ENCODE data around the gene SLC16A10. TPM values are rescaled to one million over a fixed set of nuclear protein-coding genes. Genes with fewer than 3 reads are reported as not detected.
"Not testable (repeated sequence)": the region's sequence is repeated elsewhere in the genome, so short reads cannot be mapped to it uniquely, and the experiment has no call there.

Gene SLC16A10
- total and polyA plus RNA-seq, 2 donors (not counting 3 experiments of a cell fraction or from before 2014, with no cell fraction given), result not detected

GRCh38 chr6:111187874-111188273 is 100.6 kb downstream of the SLC16A10 start:
- TF ChIP-seq POLR2A (IDR thresholded peaks at IDR 0.05; ENCODE audit: low read depth, low read length) (no peak), MAX (IDR thresholded peaks at IDR 0.05; ENCODE audit: insufficient read depth, insufficient read length) (no peak), EZH2 (IDR thresholded peaks at IDR 0.05; ENCODE audit: borderline replicate concordance, low read depth, low read length, severe bottlenecking) (no peak), MYC (IDR thresholded peaks at IDR 0.05; ENCODE audit: low read depth, low read length) (no peak)
- H3K9me3 ChIP-seq (replicated peaks; ENCODE audit: control insufficient read depth, insufficient read depth, low read length), result no peaks in the 10 kb centered on the region
- intact Hi-C loops (cut with micrococcal nuclease), result no loop called here
- no peaks in the 10 kb centered on the region for H3K36me3 ChIP-seq (ENCODE audit: control insufficient read depth in 2 of 2, extremely low read depth in 1 of 2, insufficient read depth in 2 of 2, low read length in 2 of 2)
- H3K9ac ChIP-seq (replicated peaks; ENCODE audit: extremely low read depth, insufficient read depth, low read length), result no peak overlapping the region
- H3K4me2 ChIP-seq (ENCODE audit: insufficient read depth, low read length), result no peak overlapping the region
- POLR2A ChIA-PET, result no interaction called here
- CTCF ChIA-PET, result no interaction called here
- no TSS peak for BruUV-seq (replicated peaks)
- no peak for FAIRE-seq
- H3K79me2 ChIP-seq (ENCODE audit: control insufficient read depth, insufficient read depth, low read length), result no peaks in the 10 kb centered on the region
- DNase-seq (ENCODE audit: low read depth, low spot score), result no peak
- H4K20me1 ChIP-seq (replicated peaks; ENCODE audit: control insufficient read depth, extremely low read depth, insufficient read depth, low read length), result no peaks in the 10 kb centered on the region
- H3K27ac ChIP-seq (ENCODE audit: insufficient read depth, low read depth, low read length), result no peak overlapping the region
- no peaks in the 10 kb centered on the region for H3K4me1 ChIP-seq (ENCODE audit: control insufficient read depth, extremely low read depth, insufficient read depth, low read length)
- dilution Hi-C loops (cut with MboI; ENCODE audit: extremely low pct_ligation_motif_present, low sequenced_read_pairs), result no loop called here
- H3K27me3 ChIP-seq (ENCODE audit: control insufficient read depth in 2 of 2, insufficient read depth in 2 of 2, low read length in 2 of 2), result peaks cover 6 to 9% of the 10 kb centered on the region in 2 experiments
- no peak overlapping the region for H2AFZ ChIP-seq (ENCODE audit: low read depth, low read length)
- H3K4me3 ChIP-seq (replicated peaks in 1 of 3; ENCODE audit: insufficient read depth in 1 of 3, low read depth in 1 of 3, low read length in 3 of 3), result no peak overlapping the region
- H3K9me1 ChIP-seq (replicated peaks; ENCODE audit: control insufficient read depth, extremely low read depth, insufficient read depth, low read length), result no peaks in the 10 kb centered on the region

GRCh38 chr6:111189666-111190210 is 102.4 kb downstream of the SLC16A10 start:
- POLR2A ChIA-PET; H3K4me1 ChIP-seq (ENCODE audit: control insufficient read depth, extremely low read depth, insufficient read depth, low read length); H3K79me2 ChIP-seq (ENCODE audit: control insufficient read depth, insufficient read depth, low read length); intact Hi-C loops (cut with micrococcal nuclease); H3K4me2 ChIP-seq (ENCODE audit: insufficient read depth, low read length); dilution Hi-C loops (cut with MboI; ENCODE audit: extremely low pct_ligation_motif_present, low sequenced_read_pairs); H3K27ac ChIP-seq (ENCODE audit: insufficient read depth, low read depth, low read length); FAIRE-seq; BruUV-seq (replicated peaks); H4K20me1 ChIP-seq (replicated peaks; ENCODE audit: control insufficient read depth, extremely low read depth, insufficient read depth, low read length); CTCF ChIA-PET; H3K9ac ChIP-seq (replicated peaks; ENCODE audit: extremely low read depth, insufficient read depth, low read length); DNase-seq (ENCODE audit: low read depth, low spot score); H3K9me3 ChIP-seq (replicated peaks; ENCODE audit: control insufficient read depth, insufficient read depth, low read length); H3K36me3 ChIP-seq (ENCODE audit: control insufficient read depth in 2 of 2, extremely low read depth in 1 of 2, insufficient read depth in 2 of 2, low read length in 2 of 2); H3K27me3 ChIP-seq (ENCODE audit: control insufficient read depth in 2 of 2, insufficient read depth in 2 of 2, low read length in 2 of 2); H3K4me3 ChIP-seq (replicated peaks in 1 of 3; ENCODE audit: insufficient read depth in 1 of 3, low read depth in 1 of 3, low read length in 3 of 3); H2AFZ ChIP-seq (ENCODE audit: low read depth, low read length); H3K9me1 ChIP-seq (replicated peaks; ENCODE audit: control insufficient read depth, extremely low read depth, insufficient read depth, low read length): not testable (repeated sequence)

Data from endothelial cell of umbilical vein (primary cell).